GM21526 (cell line): ENCODE results near the gene BCL2L11.

ENCODE experiments used
- ATAC-seq: cut with Tn5 transposase; IDR thresholded peaks from one replicate; pipeline ENCODE4 v1.9.1; 2021; ENCODE audit warnings: moderate library complexity; ENCODE audit not compliant: unreplicated experiment, low FRiP score

BCL2L11 gene

GRCh38 chr2:111188681-111189080, 68.0 kb downstream of the BCL2L11 start:
- ATAC-seq: no peak

- ATAC-seq: no peak
Observed at GRCh38 chr2:111189106-111189505, 68.4 kb downstream of the BCL2L11 start.

DNA sequence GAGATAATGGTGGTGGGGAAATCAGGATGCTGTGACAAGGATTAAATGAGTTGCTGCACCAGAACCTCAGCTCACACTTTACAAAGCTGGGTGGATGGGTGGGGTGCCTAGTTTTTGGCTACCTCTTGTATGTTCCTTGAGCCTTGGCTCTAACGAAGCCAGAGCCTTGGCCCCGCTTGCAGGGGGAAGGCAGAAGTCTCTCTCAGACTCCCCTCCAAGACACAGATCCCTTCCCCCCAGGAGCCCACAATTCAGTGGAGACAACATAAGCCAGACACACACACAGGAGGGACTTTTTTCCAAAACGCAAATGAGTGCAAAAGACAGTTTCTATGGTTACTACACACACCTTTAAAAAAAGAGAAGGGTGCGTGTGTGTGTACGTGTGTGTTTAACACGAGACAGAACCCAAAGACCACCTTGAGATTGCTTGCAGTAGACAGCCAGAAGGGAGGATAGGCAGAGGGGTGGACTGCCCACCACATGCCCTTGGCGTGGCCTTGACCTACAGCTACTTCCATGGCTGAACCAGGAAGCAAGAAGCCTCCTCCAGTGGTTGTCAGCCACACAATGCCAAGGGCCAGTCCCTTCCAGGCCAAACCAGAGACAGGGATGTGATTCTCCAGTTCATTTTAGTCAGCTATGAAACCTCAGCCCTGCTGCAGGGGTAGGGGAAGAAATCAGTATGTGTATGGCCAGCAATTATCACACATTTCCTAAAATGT, 70.3 kb downstream of the BCL2L11 start:
- no peak for ATAC-seq

GRCh38 chr2:111191877-111192276, 71.2 kb downstream of the BCL2L11 start:
- ATAC-seq: no peak

DNA sequence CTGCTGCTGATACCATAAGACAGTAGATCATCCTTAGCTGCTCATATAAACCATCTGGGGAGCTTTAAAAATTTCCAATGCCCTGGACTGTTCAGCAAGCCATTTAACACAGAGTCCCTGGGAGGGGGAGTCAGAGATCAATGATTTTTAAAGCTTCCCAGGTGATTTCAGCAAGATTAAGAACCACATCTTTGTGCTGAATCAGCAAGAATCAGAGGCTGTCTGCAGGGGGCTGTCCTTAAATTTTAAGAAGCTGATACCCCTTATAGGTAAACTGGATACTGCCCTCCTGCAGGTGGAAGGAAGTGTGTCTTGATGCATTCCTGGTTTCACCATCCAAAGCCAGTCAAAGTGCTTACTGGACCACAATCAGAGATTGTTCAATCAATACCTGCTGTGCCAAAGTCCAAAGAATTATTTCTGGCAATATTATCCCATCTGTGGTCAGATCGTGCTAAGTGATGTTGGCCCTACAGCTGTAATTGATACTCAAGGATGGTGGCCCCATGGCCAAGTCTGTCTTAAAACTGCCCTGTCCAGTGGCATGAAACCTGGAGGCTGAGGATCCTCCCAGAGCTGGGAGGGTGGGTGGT, 72.2 kb downstream of the BCL2L11 start:
- ATAC-seq: no peak

- ATAC-seq: peak; percentile 90
Observed at GRCh38 chr2:111194835-111195621, 74.3 kb downstream of the BCL2L11 start.

- ATAC-seq: no peak
Observed at GRCh38 chr2:111196435-111196834, 75.7 kb downstream of the BCL2L11 start.

DNA sequence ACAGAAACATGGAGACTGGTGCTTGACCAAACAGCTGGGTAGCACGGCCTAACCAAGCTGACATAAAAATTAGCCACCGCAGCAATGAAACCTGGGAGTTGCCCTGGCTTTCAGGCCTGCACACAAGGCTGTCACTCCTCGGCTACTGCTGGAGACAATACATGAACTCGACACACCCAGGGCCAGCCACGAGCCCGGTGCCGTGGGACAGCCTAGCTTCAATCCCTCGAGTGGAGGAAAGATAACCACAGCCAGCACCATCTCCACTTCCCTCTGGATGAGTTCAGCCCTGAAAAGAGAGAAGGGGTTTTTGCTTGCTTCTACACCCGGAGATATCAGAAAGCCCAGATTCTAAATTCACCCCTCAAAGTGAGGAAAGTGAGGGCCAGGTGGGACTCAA, 78.0 kb downstream of the BCL2L11 start:
- ATAC-seq: no peak

- no peak for ATAC-seq
Observed at GRCh38 chr2:111199840-111200239, 79.1 kb downstream of the BCL2L11 start.

DNA sequence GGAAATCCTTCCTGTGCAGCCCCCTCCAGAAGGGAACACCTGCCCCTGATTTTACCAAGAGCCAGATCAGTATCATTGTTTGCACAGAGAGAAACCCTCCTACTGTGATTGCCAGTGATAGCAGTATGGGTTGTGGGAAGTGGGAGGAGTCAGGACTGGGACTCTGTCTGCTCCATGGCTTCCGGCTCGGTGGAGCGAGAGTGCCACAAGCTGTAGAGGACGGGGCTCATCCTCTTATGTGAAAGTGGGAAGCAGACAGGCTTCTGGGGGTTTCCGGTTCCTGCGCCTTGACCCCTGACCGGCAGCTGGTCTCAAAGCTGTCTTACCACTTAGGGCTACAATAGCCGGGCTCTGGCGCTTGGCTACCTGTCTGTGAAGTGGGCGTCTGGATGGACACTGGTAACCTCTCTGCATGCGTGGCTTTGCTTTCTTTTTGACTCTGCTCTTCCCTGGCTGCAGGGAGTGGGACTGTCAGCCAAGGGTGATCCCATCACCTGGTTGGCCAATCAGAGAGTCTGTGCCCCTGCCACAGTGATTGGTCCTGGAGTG, 79.7 kb downstream of the BCL2L11 start:
- no peak for ATAC-seq

GRCh38 chr2:111201214-111201613, 80.5 kb downstream of the BCL2L11 start:
- peak; percentile 75 for ATAC-seq

GRCh38 chr2:111202266-111203040, 81.7 kb downstream of the BCL2L11 start:
- ATAC-seq: no peak

GRCh38 chr2:111204706-111205105, 84.0 kb downstream of the BCL2L11 start:
- no peak for ATAC-seq

DNA sequence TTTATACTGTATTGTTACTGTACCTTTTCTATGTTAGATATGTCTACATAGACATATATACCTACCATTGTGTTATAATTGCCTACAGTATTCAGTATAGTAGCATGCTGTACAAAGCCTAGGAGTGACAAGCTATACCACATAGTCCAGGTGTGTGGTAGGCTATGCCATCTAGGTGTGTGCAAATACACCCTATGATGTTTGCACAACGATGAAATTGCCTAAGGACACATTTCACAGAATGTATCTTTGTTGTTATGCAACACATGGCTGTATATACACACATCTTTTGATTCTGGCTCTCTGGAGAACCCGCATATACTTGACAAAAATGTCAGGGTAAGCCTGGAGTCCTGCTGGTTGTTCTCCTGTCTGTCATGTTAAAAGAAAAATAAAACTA, 85.1 kb downstream of the BCL2L11 start:
- no peak for ATAC-seq

DNA sequence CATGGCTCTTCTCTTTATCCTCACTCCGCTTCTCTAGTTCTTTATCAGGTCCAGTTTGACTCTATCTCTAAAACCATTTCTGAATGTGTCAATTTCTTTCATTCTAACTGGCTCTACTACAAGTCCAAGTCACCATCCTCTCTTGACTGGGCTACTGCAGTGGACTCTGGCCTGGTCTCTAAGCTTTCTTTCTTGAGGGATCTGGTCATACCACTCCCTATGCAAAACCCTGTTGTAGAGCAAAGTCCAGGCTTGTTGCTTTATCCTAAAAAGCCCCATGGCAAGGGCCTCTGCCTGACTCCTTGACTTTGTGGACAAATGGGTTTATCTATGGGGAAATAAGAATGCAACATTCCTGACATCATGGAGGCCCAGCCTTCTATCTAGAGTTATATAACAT, 87.1 kb downstream of the BCL2L11 start:
- ATAC-seq: no peak

DNA sequence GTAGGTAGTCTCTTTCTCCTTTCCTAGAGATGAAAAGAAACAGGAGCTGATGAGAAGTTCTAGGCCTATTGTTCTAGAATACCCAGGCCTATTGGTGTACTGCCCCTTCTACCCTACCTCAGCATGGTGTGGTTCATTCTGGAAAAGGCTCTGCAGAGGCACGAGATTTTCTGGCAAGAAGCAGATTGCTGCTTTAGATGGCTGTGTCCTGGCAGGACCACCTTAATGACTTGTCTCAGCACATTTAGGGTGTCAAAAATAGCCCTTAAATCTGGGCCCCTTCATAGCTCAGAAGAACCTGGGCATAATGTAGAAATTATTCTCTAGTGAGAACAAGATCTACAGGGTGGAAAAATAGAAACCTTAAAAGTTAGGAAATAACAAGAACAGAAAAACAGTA, 87.9 kb downstream of the BCL2L11 start:
- no peak for ATAC-seq

DNA sequence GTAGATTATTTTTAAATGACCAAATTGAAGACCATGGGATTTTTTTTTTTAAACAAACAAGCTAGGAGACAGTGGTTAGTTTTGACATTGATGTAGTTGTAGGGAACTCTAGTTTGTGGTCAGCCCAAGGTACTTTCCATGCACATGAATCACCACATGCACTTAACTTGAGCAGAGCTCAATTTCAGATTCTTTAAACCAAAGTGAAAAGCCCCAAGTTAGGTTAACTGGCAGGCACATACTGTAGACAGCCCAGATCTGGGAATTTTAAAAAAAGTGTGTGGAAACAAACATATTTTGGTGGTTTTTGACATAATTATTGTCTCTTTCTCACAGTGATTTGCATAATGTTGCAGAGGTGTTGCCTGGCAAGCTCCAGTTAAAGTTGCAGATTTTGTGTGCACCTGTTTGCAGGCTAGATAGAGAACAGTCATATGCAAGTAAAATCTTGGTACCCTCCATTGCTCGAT, 88.4 kb downstream of the BCL2L11 start:
- peak; percentile 79 for ATAC-seq

GRCh38 chr2:111210036-111210435, 89.3 kb downstream of the BCL2L11 start:
- ATAC-seq: no peak

DNA sequence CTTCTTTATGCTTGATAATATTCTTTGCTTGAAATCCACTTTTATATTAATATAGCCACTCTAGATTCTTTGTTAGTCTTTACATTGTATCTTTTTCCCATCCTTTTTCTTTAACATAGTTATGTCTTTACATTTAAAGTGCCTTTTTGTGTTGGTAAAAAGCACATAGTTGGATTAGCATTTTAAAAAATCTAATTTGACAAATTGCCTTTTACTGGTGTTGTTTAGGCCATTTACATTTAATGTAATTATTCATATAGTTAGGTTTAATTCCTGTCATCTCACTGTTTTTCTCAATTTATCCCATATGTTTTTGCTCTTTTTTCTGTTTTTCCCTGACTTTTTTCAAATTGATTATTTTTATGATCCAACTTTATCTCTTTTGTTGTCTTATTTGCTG, 93.2 kb downstream of the BCL2L11 start:
- no peak for ATAC-seq

- no peak for ATAC-seq
Observed at GRCh38 chr2:111216811-111217652, 96.3 kb downstream of the BCL2L11 start.
